ENCODE measurements around the gene CCDC24.

CCDC24 gene

GRCh38 chr1:43981135-43981491 lies 10.3 kb upstream of the CCDC24 start:
- no peak for DNase-seq

GRCh38 chr1:43981636-43982035 lies 9.8 kb upstream of the CCDC24 start:
- no peak for DNase-seq

GRCh38 chr1:43982241-43982640 lies 9.2 kb upstream of the CCDC24 start:
- no peak for DNase-seq

GRCh38 chr1:43982808-43983207 lies 8.6 kb upstream of the CCDC24 start:
- DNase-seq = no peak

- no peak for DNase-seq
Observed at GRCh38 chr1:43983253-43983899, 8.0 kb upstream of the CCDC24 start.

GRCh38 chr1:43984855-43985254 lies 6.5 kb upstream of the CCDC24 start:
- no peak for DNase-seq

GRCh38 chr1:43985984-43986595 lies 5.3 kb upstream of the CCDC24 start:
- no peak for DNase-seq

GRCh38 chr1:43986712-43987111 lies 4.7 kb upstream of the CCDC24 start:
- no peak for DNase-seq

- no peak for DNase-seq
Observed at GRCh38 chr1:43987159-43987902, 4.1 kb upstream of the CCDC24 start.

- DNase-seq = no peak
Observed at GRCh38 chr1:43990271-43991199, 864 bp upstream of the CCDC24 start.

- DNase-seq = no peak
Observed at GRCh38 chr1:43991200-43991475, 261 bp upstream of the CCDC24 start.

- no peak for DNase-seq
Observed at GRCh38 chr1:43992232-43992995, 1.0 kb downstream of the CCDC24 start.

- no peak for DNase-seq
Observed at GRCh38 chr1:43993206-43993914, 2.0 kb downstream of the CCDC24 start.

GRCh38 chr1:43994071-43994470 lies 2.7 kb downstream of the CCDC24 start:
- DNase-seq = no peak

GRCh38 chr1:43994794-43995790 lies 3.7 kb downstream of the CCDC24 start:
- DNase-seq = no peak

GRCh38 chr1:43995984-43996732 lies 4.8 kb downstream of the CCDC24 start:
- DNase-seq = no peak

- no peak for DNase-seq
Observed at GRCh38 chr1:43996733-43997115, 5.3 kb downstream of the CCDC24 start.

- no peak for DNase-seq
Observed at GRCh38 chr1:43997295-43997999, 6.0 kb downstream of the CCDC24 start.

- DNase-seq = no peak
Observed at GRCh38 chr1:43998000-43998378, 6.6 kb downstream of the CCDC24 start.
